T-helper 2 cell treated with Interferon-gamma antibody and Interleukin-4, amounts not matched to agents 100 ng/mL and 5 ng/mL, for 36 hours (primary cell): Measurements from ENCODE around the gene TADA2A. TPM values are rescaled to one million over a fixed set of nuclear protein-coding genes. Genes with fewer than 3 reads are reported as not detected.
"Not testable (repeated sequence)": the region's sequence is repeated elsewhere in the genome, so short reads cannot be mapped to it uniquely, and the experiment has no call there.

ENCODE experiments used
- intact Hi-C: fragments of 100-400 bp; cut with micrococcal nuclease; formaldehyde crosslinking; loops from one replicate; pipeline ENCODE4 v1.15.1; 2023
- total RNA-seq: library from RNA; stranded (reverse); gene quantifications from 2 replicates; pipeline ENCODE4 v1.2.3, GENCODE V29; 2022

TADA2A gene
- total RNA-seq, 1 donor from 2014 or later = 44.6 TPM

- intact Hi-C loops = no loop called here
Measured at GRCh38 chr17:37399265-37399803, 7.4 kb upstream of the TADA2A start.

GRCh38 chr17:37400505-37400904 lies 6.2 kb upstream of the TADA2A start:
- intact Hi-C loops = no loop called here

GRCh38 chr17:37405522-37405921 lies 1.2 kb upstream of the TADA2A start:
- intact Hi-C loops = loop anchor here (5.0 kb wide), 1 partner anchor 33 kb away; no protein-coding TSS in a partner anchor

- intact Hi-C loops = loop anchor here (1.0 to 5.0 kb wide), 2 partner anchors 34 to 47 kb away; no protein-coding TSS in a partner anchor
Measured at GRCh38 chr17:37405955-37406634, 591 bp upstream of the TADA2A start.

GRCh38 chr17:37408145-37408479 lies 1.4 kb downstream of the TADA2A start:
- intact Hi-C loops = loop anchor here (5.0 kb wide), 1 partner anchor 36 kb away; no protein-coding TSS in a partner anchor

GRCh38 chr17:37410357-37410756 lies 3.7 kb downstream of the TADA2A start:
- intact Hi-C loops = no loop called here

GRCh38 chr17:37413875-37414519 lies 7.3 kb downstream of the TADA2A start:
- intact Hi-C loops = no loop called here

GRCh38 chr17:37417852-37418251 lies 11.2 kb downstream of the TADA2A start:
- intact Hi-C loops = no loop called here

GRCh38 chr17:37422971-37423625 lies 16.4 kb downstream of the TADA2A start:
- intact Hi-C loops = no loop called here

GRCh38 chr17:37425268-37425667 lies 18.6 kb downstream of the TADA2A start:
- intact Hi-C loops = no loop called here

GRCh38 chr17:37429039-37429438 lies 22.4 kb downstream of the TADA2A start:
- intact Hi-C loops = no loop called here

- intact Hi-C loops = no loop called here
Measured at GRCh38 chr17:37429453-37429852, 22.8 kb downstream of the TADA2A start.

- intact Hi-C loops = no loop called here
Measured at GRCh38 chr17:37430051-37430627, 23.5 kb downstream of the TADA2A start.

- intact Hi-C loops = no loop called here
Measured at GRCh38 chr17:37432671-37433070, 26.0 kb downstream of the TADA2A start.

GRCh38 chr17:37438141-37438540 lies 31.5 kb downstream of the TADA2A start:
- intact Hi-C loops = no loop called here

- intact Hi-C loops = no loop called here
Measured at GRCh38 chr17:37440424-37440823, 33.7 kb downstream of the TADA2A start.

GRCh38 chr17:37441369-37442014 lies 34.8 kb downstream of the TADA2A start:
- intact Hi-C loops = not testable (repeated sequence)

- intact Hi-C loops = no loop called here
Measured at GRCh38 chr17:37446027-37446426, 39.3 kb downstream of the TADA2A start.

- intact Hi-C loops = no loop called here
Measured at GRCh38 chr17:37447641-37448040, 41.0 kb downstream of the TADA2A start.

- intact Hi-C loops = no loop called here
Measured at GRCh38 chr17:37450112-37450511, 43.4 kb downstream of the TADA2A start.

GRCh38 chr17:37457801-37458200 lies 51.1 kb downstream of the TADA2A start:
- intact Hi-C loops = not testable (repeated sequence)
